K562 (cell line): ENCODE data around the gene ZNF718. TPM values are rescaled to one million over a fixed set of nuclear protein-coding genes. Genes with fewer than 3 reads are reported as not detected.
"Not testable (repeated sequence)": the region's sequence is repeated elsewhere in the genome, so short reads cannot be mapped to it uniquely, and the experiment has no call there.

ENCODE experiments used
- ATAC-seq: fragments of 200-7000 bp; cut with Tn5 transposase; 3 replicates; pipeline ENCODE4 v1.9.1; 2020; ENCODE audit warnings: moderate library complexity
- BruUV-seq: library from RNA; stranded (reverse); fragments of 400-500 nt; replicated peaks from 2 replicates; lab custom pipeline; 2021; lab: Mats Ljungman, UMichigan
- CTCF ChIA-PET: fragments of 300-600 bp; formaldehyde crosslinking; extraction: SDS; loops from one replicate; lab custom pipeline; 2021; ENCODE audit warnings: low intra/inter-chr PET ratio; lab: Yijun Ruan, JAX
- POLR2A ChIA-PET: fragments of 300-600, 350-650 bp; sonication (Branson Sonifier 250); formaldehyde crosslinking; extraction: SDS; loops from one replicate; lab custom pipeline; 2021; ENCODE audit warnings: antibody characterized with exemption, inconsistent platforms; lab: Yijun Ruan, JAX
- DNase-seq, 4 experiments: peaks; one replicate each; pipeline versions ENCODE4 v3.0.0 to v3.0.0-alpha.2; 2011 to 2018; ENCODE audit warnings: low spot score in 3 of 4, mixed read lengths in 3 of 4; ENCODE audit errors: extremely low read depth in 1 of 4
- FAIRE-seq: peaks from 2 replicates; lab custom pipeline; 2011; peaks lifted over from hg19 to GRCh38; lab: Jason Lieb, UNC
- H2AFZ ChIP-seq: 2 replicates; pipeline ENCODE4 v1.6.0; 2011; ENCODE audit warnings: low read depth, low read length, control low read depth, inconsistent platforms
- H3K27ac ChIP-seq: fragments of 200-600 bp; 3 replicates; pipeline ENCODE4 v1.8.0; 2011; ENCODE audit warnings: low read depth, mild to moderate bottlenecking, control low read depth, inconsistent platforms, low read length, moderate library complexity, mixed read lengths; ENCODE audit errors: extremely low read depth
- H3K27me3 ChIP-seq, 2 experiments: fragments of 300-600 bp in 1 of 2; 2 replicates in 1 of 2; 3 replicates in 1 of 2; pipeline versions ENCODE4 v1.6.0 to v1.8.0; 2011; ENCODE audit warnings: inconsistent platforms in 2 of 2, low read length in 2 of 2, mild to moderate bottlenecking in 1 of 2, mixed read lengths in 1 of 2, moderate library complexity in 1 of 2; ENCODE audit not compliant: control insufficient read depth in 2 of 2, insufficient read depth in 2 of 2
- H3K36me3 ChIP-seq: fragments of 300-600 bp; 3 replicates; pipeline ENCODE4 v1.8.0; 2011; ENCODE audit warnings: mild to moderate bottlenecking, low read length, inconsistent platforms; ENCODE audit not compliant: control insufficient read depth, insufficient read depth
- H3K4me1 ChIP-seq, 2 experiments: fragments of 200-600 bp in 1 of 2; replicated peaks in 1 of 2; 2 replicates in 1 of 2; 3 replicates in 1 of 2; pipeline versions ENCODE4 v1.5.1 to v1.8.0; 2011; ENCODE audit warnings: inconsistent platforms in 2 of 2, low read length in 2 of 2, mild to moderate bottlenecking in 1 of 2, mixed read lengths in 1 of 2, moderate library complexity in 1 of 2; ENCODE audit not compliant: control insufficient read depth in 2 of 2, insufficient read depth in 2 of 2
- H3K4me2 ChIP-seq: 2 replicates; pipeline ENCODE4 v1.6.1; 2011; ENCODE audit warnings: low read length, control low read depth, inconsistent platforms, mixed read lengths; ENCODE audit not compliant: insufficient read depth
- H3K4me3 ChIP-seq: fragments of 200-600 bp; sonication (generic), shearing (Covaris generic); 2 replicates; pipeline ENCODE4 v1.5.1; 2016; ENCODE audit warnings: control low read depth, inconsistent platforms
- H3K79me2 ChIP-seq: fragments of 200-600 bp; 3 replicates; pipeline ENCODE4 v1.8.0; 2011; ENCODE audit warnings: low read length, inconsistent platforms; ENCODE audit not compliant: control insufficient read depth, insufficient read depth
- H3K9ac ChIP-seq, 2 experiments: 2 replicates each; pipeline versions ENCODE4 v1.6.0 to v1.6.1; 2011; ENCODE audit warnings: low read depth in 2 of 2, low read length in 2 of 2, control low read depth in 1 of 2, inconsistent platforms in 1 of 2, mild to moderate bottlenecking in 1 of 2, mixed read lengths in 1 of 2; ENCODE audit not compliant: insufficient read depth in 1 of 2
- H3K9me1 ChIP-seq: one replicate; pipeline ENCODE4 v1.6.0; 2011; ENCODE audit warnings: inconsistent platforms, mild to moderate bottlenecking, low read length, moderate library complexity; ENCODE audit not compliant: control insufficient read depth, insufficient read depth
- H3K9me3 ChIP-seq: replicated peaks from 2 replicates; pipeline ENCODE4 v1.5.1; 2011; ENCODE audit warnings: low read depth, low read length, inconsistent platforms; ENCODE audit not compliant: control insufficient read depth, insufficient read depth
- H4K20me1 ChIP-seq: replicated peaks from 2 replicates; pipeline ENCODE4 v1.6.1; 2011; ENCODE audit warnings: low read length, inconsistent platforms, mixed read lengths; ENCODE audit not compliant: control insufficient read depth, insufficient read depth
- CBFA2T3 ChIP-seq: fragments of 450-650 bp; IDR thresholded peaks from 2 replicates; pipeline ENCODE4 v1.6.1; 2017
- RAD21 ChIP-seq, 2 experiments: fragments of 250-450 bp in 1 of 2; fragments of 450-650 bp in 1 of 2; sonication (Bioruptor Pico) in 1 of 2; formaldehyde crosslinking in 1 of 2; IDR thresholded peaks in 1 of 2; conservative IDR thresholded peaks in 1 of 2; 2 replicates each; pipeline versions ENCODE4 v1.4.0 to v1.8.0; 2020 to 2022; ENCODE audit warnings: mild to moderate bottlenecking in 2 of 2, moderate library complexity in 1 of 2
- TFAP4 ChIP-seq: sonication (generic); formaldehyde crosslinking; IDR thresholded peaks from 2 replicates; pipeline ENCODE4 v1.8.0; 2022; ENCODE audit warnings: missing genetic modification reagents, mild to moderate bottlenecking, moderate library complexity, borderline replicate concordance
- ZNF143 ChIP-seq: sonication (generic); formaldehyde crosslinking; IDR thresholded peaks from 2 replicates; pipeline ENCODE4 v1.9.0; 2022; ENCODE audit warnings: mild to moderate bottlenecking, missing genetic modification reagents
- ZNF830 ChIP-seq: fragments of 250-450 bp; sonication (Bioruptor Pico); IDR thresholded peaks from 2 replicates; pipeline ENCODE4 v1.5.0; 2021; ENCODE audit warnings: mild to moderate bottlenecking
- WGBS: fragments of 100-300 bp; shearing (Covaris generic); methylation state at CpG from one replicate; pipeline ENCODE4 v1.1.6; 2016; ENCODE audit warnings: low coverage, mixed read lengths; ENCODE audit not compliant: insufficient coverage; ENCODE audit errors: missing lambda C conversion rate; 5-methylcytosine and 5-hydroxymethylcytosine counted together
- in situ Hi-C: fragments of 300-500 bp; cut with MboI; formaldehyde crosslinking; loops from 4 replicates; pipeline ENCODE4 v1.15.0; 2018; ENCODE audit warnings: inconsistent platforms, mixed read lengths
- intact Hi-C: fragments of 100-400 bp; cut with micrococcal nuclease; formaldehyde crosslinking; loops from 2 replicates; pipeline ENCODE4 v1.14.2; 2022
- polyA plus RNA-seq, 8 experiments: library from polyadenylated mRNA; depleted of rRNA in 4 of 8; stranded (reverse) in 5 of 8; unstranded in 3 of 8; fragments of >200 nt; fragmentation: Nextera tagmentation in 2 of 8; fragmentation: Illumina TruSeq in 1 of 8; extraction: Ambion mirVana in 2 of 8; extraction: Trizol in 1 of 8; gene quantifications; 2 replicates each; pipeline versions ENCODE4 v1.2.1 to v1.2.3, GENCODE V29; 2011 to 2014; ENCODE audit warnings: inconsistent platforms in 1 of 8, missing spikeins in 1 of 8
- total RNA-seq, 7 experiments: library from RNA; depleted of rRNA in 6 of 7; stranded (reverse); fragments of >200 nt in 6 of 7; fragmentation: Illumina TruSeq in 2 of 7; extraction: Trizol in 2 of 7; gene quantifications; 2 replicates each; pipeline versions ENCODE4 v1.2.1 to v1.2.3, GENCODE V29; 2011 to 2021; ENCODE audit warnings: low replicate concordance in 1 of 7

Gene ZNF718
- total and polyA plus RNA-seq, 9 of the 15 experiments (the other 6 are each of a cell fraction or from before 2014, with no cell fraction given) = 1.00 to 5.3 (median 2.7) TPM

DNA sequence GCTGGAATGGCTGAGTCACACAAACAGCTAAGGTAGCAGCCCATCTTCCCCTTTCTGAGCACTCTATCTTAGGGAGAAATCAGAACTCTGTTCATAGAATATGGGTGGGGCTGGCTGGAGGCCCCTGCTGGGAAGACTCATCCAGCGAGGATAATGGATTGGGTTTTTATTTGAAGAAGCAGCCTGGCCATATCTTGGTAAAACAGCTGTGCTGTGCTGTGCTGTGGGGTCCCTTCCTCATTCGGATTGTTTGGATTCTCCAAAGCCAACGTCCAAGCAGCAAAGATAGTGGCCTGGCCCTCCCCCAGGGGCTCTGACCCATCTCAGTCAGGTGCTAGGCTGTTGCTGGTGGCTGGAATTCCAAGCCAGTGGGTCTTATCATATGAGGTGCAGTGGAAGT lies 63.8 kb downstream of the ZNF718 start (continued):
- TF ChIP-seq RAD21 (CRISPR knock-in tag; conservative IDR thresholded peaks at IDR 0.05 in 1 of 2, IDR thresholded peaks at IDR 0.05 in 1 of 2) (peak in 1 of 2 experiments; percentile 27; a peak in 2 of 4 replicates), ZNF830 (no peak), TFAP4 (CRISPR knock-in tag) (peak; percentile 74), CBFA2T3 (peak; percentile 56), ZNF143 (CRISPR knock-in tag) (no peak)

DNA sequence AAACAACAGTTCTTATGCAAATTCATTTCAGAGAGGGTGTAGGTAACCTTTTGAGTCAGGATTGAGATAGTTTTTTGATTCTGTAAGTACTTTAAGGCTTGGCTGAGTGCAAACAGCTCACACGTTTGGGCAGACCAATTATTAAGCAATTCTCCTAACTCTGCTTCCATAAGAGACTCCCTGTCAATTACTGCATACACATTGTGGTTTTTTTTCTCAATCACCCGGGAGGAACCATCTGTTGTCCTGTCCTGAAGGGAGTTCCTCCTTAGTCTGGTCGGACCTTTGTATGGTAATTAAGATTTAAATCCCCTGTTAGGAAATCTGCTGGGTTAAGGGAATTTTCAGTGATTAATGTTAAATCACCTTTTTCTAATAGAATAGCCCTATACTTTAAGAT lies 70.9 kb downstream of the ZNF718 start:
- H3K27me3 ChIP-seq, in situ Hi-C loops, H3K36me3 ChIP-seq, H3K4me3 ChIP-seq, CTCF ChIA-PET, H3K9ac ChIP-seq, H3K4me1 ChIP-seq, POLR2A ChIA-PET, DNase-seq, BruUV-seq, H3K4me2 ChIP-seq, H4K20me1 ChIP-seq, H3K27ac ChIP-seq, intact Hi-C loops, H3K9me3 ChIP-seq, FAIRE-seq, H3K79me2 ChIP-seq, H3K9me1 ChIP-seq, ATAC-seq, H2AFZ ChIP-seq: not testable (repeated sequence)
- WGBS = 0% methylated on average over 3 of the region's 3 CpGs
